HepG2 (cell line): Measurements from ENCODE around the gene ACTR6. TPM values are rescaled to one million over a fixed set of nuclear protein-coding genes. Genes with fewer than 3 reads are reported as not detected.

Experiments used
- CBX2 ChIP-seq, 2 experiments: fragments of 200-600 bp in 1 of 2; sonication (generic); formaldehyde crosslinking in 1 of 2; IDR thresholded peaks; 2 replicates each; pipeline versions ENCODE4 v1.7.0 to v1.8.1; 2018 to 2022; ENCODE audit warnings: low read depth in 2 of 2, low read length in 1 of 2, mild to moderate bottlenecking in 1 of 2, missing genetic modification reagents in 1 of 2
- DNMT3B ChIP-seq: conservative IDR thresholded peaks from 2 replicates; pipeline ENCODE4 v1.6.1; 2016; ENCODE audit warnings: missing biosample characterization, control low read depth
- DR1 ChIP-seq: sonication (generic); formaldehyde crosslinking; IDR thresholded peaks from 2 replicates; pipeline ENCODE4 v1.8.0; 2021; ENCODE audit warnings: mild to moderate bottlenecking, missing genetic modification reagents, inconsistent platforms
- FOXO4 ChIP-seq: sonication (generic); formaldehyde crosslinking; conservative IDR thresholded peaks from 2 replicates; pipeline ENCODE4 v1.8.1; 2023; ENCODE audit warnings: missing genetic modification reagents
- MTA1 ChIP-seq: sonication (generic); formaldehyde crosslinking; IDR thresholded peaks from 2 replicates; pipeline ENCODE4 v1.4.0; 2020; ENCODE audit warnings: missing genetic modification reagents, mild to moderate bottlenecking, borderline replicate concordance
- NCOA2 ChIP-seq: sonication (generic); formaldehyde crosslinking; IDR thresholded peaks from 2 replicates; pipeline ENCODE4 v1.8.0; 2022; ENCODE audit warnings: inconsistent platforms
- PATZ1 ChIP-seq: sonication (generic); formaldehyde crosslinking; IDR thresholded peaks from 2 replicates; pipeline ENCODE4 v1.4.0; 2020; ENCODE audit warnings: missing genetic modification reagents
- PLSCR1 ChIP-seq: sonication (generic); formaldehyde crosslinking; IDR thresholded peaks from 2 replicates; pipeline ENCODE4 v1.5.0; 2020; ENCODE audit warnings: missing genetic modification reagents, mild to moderate bottlenecking, borderline replicate concordance
- RXRA ChIP-seq: sonication (generic); formaldehyde crosslinking; IDR thresholded peaks from 2 replicates; pipeline ENCODE4 v1.5.1; 2020; ENCODE audit warnings: missing genetic modification reagents
- SP5 ChIP-seq: IDR thresholded peaks from 2 replicates; pipeline ENCODE4 v1.6.1; 2016; ENCODE audit warnings: low read depth, borderline replicate concordance
- SRSF4 ChIP-seq: fragments of 200-400 bp; formaldehyde crosslinking; IDR thresholded peaks from one replicate; pipeline ENCODE4 v1.6.1; 2018; ENCODE audit warnings: mild to moderate bottlenecking, low read depth, low read length, moderate library complexity; ENCODE audit not compliant: poor library complexity, severe bottlenecking
- TARDBP ChIP-seq: sonication (generic); formaldehyde crosslinking; IDR thresholded peaks from 2 replicates; pipeline ENCODE4 v1.8.0; 2022; ENCODE audit warnings: mild to moderate bottlenecking, missing genetic modification reagents
- ZMYM4 ChIP-seq: sonication (generic); formaldehyde crosslinking; IDR thresholded peaks from 2 replicates; pipeline ENCODE4 v1.8.1; 2023; ENCODE audit warnings: mild to moderate bottlenecking, missing genetic modification reagents
- ZNF101 ChIP-seq: sonication (generic); formaldehyde crosslinking; IDR thresholded peaks from 2 replicates; pipeline ENCODE4 v1.4.0; 2020; ENCODE audit warnings: mild to moderate bottlenecking, low read depth, missing genetic modification reagents, borderline replicate concordance
- ZNF275 ChIP-seq: sonication (generic); formaldehyde crosslinking; IDR thresholded peaks from 2 replicates; pipeline ENCODE4 v1.8.0; 2022; ENCODE audit warnings: missing genetic modification reagents, mild to moderate bottlenecking, inconsistent platforms, borderline replicate concordance
- ZNF468 ChIP-seq: sonication (generic); formaldehyde crosslinking; IDR thresholded peaks from 2 replicates; pipeline ENCODE4 v1.8.0; 2022; ENCODE audit warnings: mild to moderate bottlenecking, moderate library complexity, missing genetic modification reagents
- ZNF7 ChIP-seq: IDR thresholded peaks from 2 replicates; pipeline ENCODE4 v1.6.1; 2016; ENCODE audit warnings: missing biosample characterization, missing genetic modification reagents
- ZNF883 ChIP-seq: sonication (generic); formaldehyde crosslinking; IDR thresholded peaks from 2 replicates; pipeline ENCODE4 v1.5.1; 2020; ENCODE audit warnings: mild to moderate bottlenecking, missing genetic modification reagents; ENCODE audit errors: not compliant biosample characterization
- ZSCAN21 ChIP-seq: sonication (generic); formaldehyde crosslinking; IDR thresholded peaks from 2 replicates; pipeline ENCODE4 v1.8.0; 2022; ENCODE audit warnings: mild to moderate bottlenecking, missing genetic modification reagents, moderate library complexity, borderline replicate concordance
- polyA plus RNA-seq, 8 experiments: library from polyadenylated mRNA; depleted of rRNA in 3 of 8; stranded (reverse) in 7 of 8; unstranded in 1 of 8; fragments of >200 nt; fragmentation: Illumina TruSeq in 4 of 8; extraction: Trizol in 4 of 8; gene quantifications; 2 replicates each; pipeline versions ENCODE4 v1.2.1 to v1.2.3, GENCODE V29; 2011 to 2016; ENCODE audit warnings: low read depth in 4 of 8, missing spikeins in 1 of 8, mixed read lengths in 1 of 8; ENCODE audit not compliant: insufficient read depth in 1 of 8
- total RNA-seq, 5 experiments: library from RNA; depleted of rRNA; stranded (reverse); fragments of >200 nt; fragmentation: Illumina TruSeq; extraction: Trizol; gene quantifications; 2 replicates each; pipeline ENCODE4 v1.2.3, GENCODE V29; 2016; ENCODE audit warnings: low read depth in 1 of 5
- TF ChIP-seq, protein P1 (sequence below), 2 experiments: fragments of 450-650 bp in 1 of 2; sonication (generic) in 1 of 2; formaldehyde crosslinking; IDR thresholded peaks; 2 replicates each; pipeline versions ENCODE4 v1.5.0 to v1.8.0; 2020 to 2022; ENCODE audit warnings: mild to moderate bottlenecking in 1 of 2, missing genetic modification reagents in 1 of 2

Gene ACTR6
- total and polyA plus RNA-seq, 2 of the 13 experiments (the other 11 are each of a cell fraction or from before 2014, with no cell fraction given): 12.9 to 22.4 TPM

- no peak for TF ChIP-seq PLSCR1
- TF ChIP-seq ZNF468 (CRISPR knock-in tag): no peak
- no peak for TF ChIP-seq CBX2 (IDR thresholded peaks at IDR 0.05; ENCODE audit: low read depth, low read length)
- no peak for TF ChIP-seq CBX2 (CRISPR knock-in tag; IDR thresholded peaks at IDR 0.05; ENCODE audit: low read depth)
- TF ChIP-seq PATZ1: peak; percentile 80
- no peak for TF ChIP-seq SRSF4
- TF ChIP-seq ZNF883: peak; percentile 56
- TF ChIP-seq, protein P1, sequence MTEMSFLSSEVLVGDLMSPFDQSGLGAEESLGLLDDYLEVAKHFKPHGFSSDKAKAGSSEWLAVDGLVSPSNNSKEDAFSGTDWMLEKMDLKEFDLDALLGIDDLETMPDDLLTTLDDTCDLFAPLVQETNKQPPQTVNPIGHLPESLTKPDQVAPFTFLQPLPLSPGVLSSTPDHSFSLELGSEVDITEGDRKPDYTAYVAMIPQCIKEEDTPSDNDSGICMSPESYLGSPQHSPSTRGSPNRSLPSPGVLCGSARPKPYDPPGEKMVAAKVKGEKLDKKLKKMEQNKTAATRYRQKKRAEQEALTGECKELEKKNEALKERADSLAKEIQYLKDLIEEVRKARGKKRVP (CRISPR knock-in tag; IDR thresholded peaks at IDR 0.05): peak in 1 of 2 experiments; percentile 53; a peak in 1 of 4 replicates
- TF ChIP-seq ZNF275 (CRISPR knock-in tag): 0 out of 2 replicates have a peak, but pooled peaks have one; percentile 36
- TF ChIP-seq SP5: peak; percentile 27; the same call in 1 of the 2 replicates
- TF ChIP-seq NCOA2 (CRISPR knock-in tag): no peak
- no peak for TF ChIP-seq ZSCAN21 (CRISPR knock-in tag)
- 0 out of 2 replicates have a peak, but pooled peaks have one; percentile 57 for TF ChIP-seq FOXO4 (CRISPR knock-in tag)
- no peak for TF ChIP-seq ZNF101 (CRISPR knock-in tag)
- no peak for TF ChIP-seq MTA1 (CRISPR knock-in tag)
- no peak for TF ChIP-seq ZNF7 (CRISPR knock-in tag)
- TF ChIP-seq TARDBP: peak; percentile 11; the same call in 1 of the 2 replicates
- TF ChIP-seq DR1 (CRISPR knock-in tag): no peak; the same call in 1 of the 2 replicates
- TF ChIP-seq ZMYM4 (CRISPR knock-in tag): peak; percentile 82; the same call in 1 of the 2 replicates
- no peak for TF ChIP-seq DNMT3B
- TF ChIP-seq RXRA (CRISPR knock-in tag): peak; percentile 26; the same call in 1 of the 2 replicates
Measured at GRCh38 chr12:100266835-100267602, 66.4 kb downstream of the ACTR6 start, which contains the start of the genes DEPDC4 and SCYL2 (continued).
